NCI-H748 treated with DMSO at 0.1 percent for 48 hours (cell line): ENCODE data around the gene SPEF2.
"Not testable (repeated sequence)": the region's sequence is repeated elsewhere in the genome, so short reads cannot be mapped to it uniquely, and the experiment has no call there.

Source experiments
- DNase-seq: peaks from one replicate; lab custom pipeline; 2025; lab: John Stamatoyannopoulos, UW

The SPEF2 gene

GRCh38 chr5:35651002-35651756 is 33.5 kb downstream of the SPEF2 start:
- no peak for DNase-seq

GRCh38 chr5:35656721-35657120 is 39.1 kb downstream of the SPEF2 start:
- no peak for DNase-seq

- DNase-seq: no peak
Observed at GRCh38 chr5:35657877-35658276, 40.2 kb downstream of the SPEF2 start.

GRCh38 chr5:35659556-35659955 is 41.9 kb downstream of the SPEF2 start:
- DNase-seq: no peak

GRCh38 chr5:35660451-35660850 is 42.8 kb downstream of the SPEF2 start:
- no peak for DNase-seq

GRCh38 chr5:35664584-35664983 is 46.9 kb downstream of the SPEF2 start:
- no peak for DNase-seq

GRCh38 chr5:35665096-35665495 is 47.4 kb downstream of the SPEF2 start:
- DNase-seq: no peak

GRCh38 chr5:35668319-35668718 is 50.7 kb downstream of the SPEF2 start:
- no peak for DNase-seq

- no peak for DNase-seq
Observed at GRCh38 chr5:35668794-35669193, 51.1 kb downstream of the SPEF2 start.

- no peak for DNase-seq
Observed at GRCh38 chr5:35671541-35672295, 54.1 kb downstream of the SPEF2 start.

- not testable (repeated sequence) for DNase-seq
Observed at GRCh38 chr5:35672296-35672655, 54.6 kb downstream of the SPEF2 start.

GRCh38 chr5:35672995-35673394 is 55.3 kb downstream of the SPEF2 start:
- no peak for DNase-seq

GRCh38 chr5:35674049-35674448 is 56.4 kb downstream of the SPEF2 start:
- no peak for DNase-seq

- no peak for DNase-seq
Observed at GRCh38 chr5:35675392-35675791, 57.7 kb downstream of the SPEF2 start.

- DNase-seq: no peak
Observed at GRCh38 chr5:35677878-35678277, 60.2 kb downstream of the SPEF2 start.

GRCh38 chr5:35678661-35679060 is 61.0 kb downstream of the SPEF2 start:
- DNase-seq: no peak

- no peak for DNase-seq
Observed at GRCh38 chr5:35679357-35679756, 61.7 kb downstream of the SPEF2 start.

GRCh38 chr5:35681911-35682310 is 64.2 kb downstream of the SPEF2 start:
- DNase-seq: no peak

GRCh38 chr5:35683466-35683865 is 65.8 kb downstream of the SPEF2 start:
- DNase-seq: no peak

GRCh38 chr5:35685161-35685560 is 67.5 kb downstream of the SPEF2 start:
- DNase-seq: no peak

- no peak for DNase-seq
Observed at GRCh38 chr5:35687961-35688360, 70.3 kb downstream of the SPEF2 start.

GRCh38 chr5:35694481-35694880 is 76.8 kb downstream of the SPEF2 start:
- no peak for DNase-seq

- no peak for DNase-seq
Observed at GRCh38 chr5:35698047-35698808, 80.6 kb downstream of the SPEF2 start.
